Chondrocyte (in vitro differentiated cells): ENCODE measurements around the gene ARID1A. TPM values are rescaled to one million over a fixed set of nuclear protein-coding genes. Genes with fewer than 3 reads are reported as not detected.

Source experiments
- DNase-seq: peaks from one replicate; pipeline ENCODE4 v3.0.0; 2021; ENCODE audit warnings: mixed read lengths, low spot score
- H3K27ac Mint-ChIP-seq: one replicate; pipeline ENCODE4 v1.8.0; 2021; ENCODE audit warnings: mild to moderate bottlenecking, moderate library complexity, mixed read lengths; ENCODE audit not compliant: unreplicated experiment
- H3K27me3 Mint-ChIP-seq: 2 replicates; pipeline ENCODE4 v1.8.0; 2021; ENCODE audit warnings: low read depth, mixed read lengths
- H3K36me3 Mint-ChIP-seq: 2 replicates; pipeline ENCODE4 v1.8.0; 2021; ENCODE audit warnings: low read depth, mixed read lengths
- H3K4me1 Mint-ChIP-seq: 2 replicates; pipeline ENCODE4 v1.8.0; 2021; ENCODE audit warnings: low read depth, mild to moderate bottlenecking, mixed read lengths
- H3K4me3 Mint-ChIP-seq: one replicate; pipeline ENCODE4 v1.8.0; 2021; ENCODE audit warnings: mild to moderate bottlenecking, moderate library complexity, mixed read lengths; ENCODE audit not compliant: unreplicated experiment
- H3K9me3 Mint-ChIP-seq: 2 replicates; pipeline ENCODE4 v1.8.0; 2021; ENCODE audit warnings: low read depth, mixed read lengths
- CTCF ChIP-seq: fragments of 200-600 bp; sonication (generic); IDR thresholded peaks from 2 replicates; pipeline ENCODE4 v1.5.0; 2021; ENCODE audit warnings: antibody characterized with exemption, mild to moderate bottlenecking, moderate library complexity
- total RNA-seq: library from RNA; stranded (reverse); gene quantifications from 3 replicates; pipeline ENCODE4 v1.2.1, GENCODE V29; 2021

The ARID1A gene
- total RNA-seq, 1 donor from 2014 or later: 56.1 TPM

GRCh38 chr1:26747048-26747447, 51.2 kb downstream of the ARID1A start:
- no peak for TF ChIP-seq CTCF
- Mint-ChIP-seq H3K4me1 (peaks cover 28% of the 10 kb centered on the region), H3K36me3 (peaks cover 9% of the 10 kb centered on the region), H3K9me3 (no peaks in the 10 kb centered on the region), H3K27me3 (no peaks in the 10 kb centered on the region), H3K4me3 (no peak overlapping the region), H3K27ac (no peak overlapping the region)
- DNase-seq: no peak

GRCh38 chr1:26748351-26748750, 52.5 kb downstream of the ARID1A start:
- TF ChIP-seq CTCF: no peak
- Mint-ChIP-seq H3K27me3 (no peaks in the 10 kb centered on the region), H3K9me3 (no peaks in the 10 kb centered on the region), H3K36me3 (peaks cover 11% of the 10 kb centered on the region), H3K4me1 (peaks cover 27% of the 10 kb centered on the region), H3K27ac (peak overlapping the region; percentile 37), H3K4me3 (no peak overlapping the region)
- no peak for DNase-seq

- Mint-ChIP-seq H3K27ac (no peak overlapping the region), H3K9me3 (no peaks in the 10 kb centered on the region)
Observed at GRCh38 chr1:26749458-26749857, 53.6 kb downstream of the ARID1A start.

GRCh38 chr1:26750428-26750827, 54.6 kb downstream of the ARID1A start:
- DNase-seq: no peak
- H3K27ac Mint-ChIP-seq: no peak overlapping the region
- H3K4me1 Mint-ChIP-seq: peaks cover 10% of the 10 kb centered on the region
- H3K36me3 Mint-ChIP-seq: peaks cover 16% of the 10 kb centered on the region
- TF ChIP-seq CTCF: no peak
- H3K4me3 Mint-ChIP-seq: no peak overlapping the region
- no peaks in the 10 kb centered on the region for H3K9me3 Mint-ChIP-seq
- no peaks in the 10 kb centered on the region for H3K27me3 Mint-ChIP-seq

More at GRCh38 chr1:26749458-26749857, 53.6 kb downstream of the ARID1A start:
- Mint-ChIP-seq H3K36me3 (peaks cover 16% of the 10 kb centered on the region), H3K4me1 (peaks cover 17% of the 10 kb centered on the region), H3K27me3 (no peaks in the 10 kb centered on the region), H3K4me3 (no peak overlapping the region)
- DNase-seq: no peak
- no peak for TF ChIP-seq CTCF

GRCh38 chr1:26752519-26752918, 56.7 kb downstream of the ARID1A start:
- Mint-ChIP-seq H3K27me3 (no peaks in the 10 kb centered on the region), H3K27ac (no peak overlapping the region), H3K9me3 (no peaks in the 10 kb centered on the region), H3K36me3 (peaks cover 10% of the 10 kb centered on the region), H3K4me1 (peaks cover 10% of the 10 kb centered on the region), H3K4me3 (no peak overlapping the region)
- TF ChIP-seq CTCF: no peak
- DNase-seq: no peak
